Kidney tubule cell (primary cell): Measurements from ENCODE around the gene PPARA.
A peak's percentile ranks its signal among the peaks of the same experiment; 100 is the strongest.

ENCODE experiments used
- DNase-seq: peaks from one replicate; pipeline ENCODE4 v3.0.0-alpha.2; 2018; ENCODE audit warnings: low spot score

The PPARA gene

GRCh38 chr22:46274381-46274780 is 124.1 kb downstream of the PPARA start:
- no peak for DNase-seq

- DNase-seq, result peak; percentile 8
These were observed 125.3 kb downstream of the PPARA start for GRCh38 chr22:46275455-46276122.

- no peak for DNase-seq
These were observed 126.2 kb downstream of the PPARA start for GRCh38 chr22:46276563-46276962.

- no peak for DNase-seq
These were observed 128.6 kb downstream of the PPARA start for GRCh38 chr22:46278656-46279645.

- DNase-seq, result no peak
These were observed 129.9 kb downstream of the PPARA start for GRCh38 chr22:46280063-46280817.

GRCh38 chr22:46280999-46281623 is 130.8 kb downstream of the PPARA start:
- no peak for DNase-seq

GRCh38 chr22:46281866-46282678 is 131.7 kb downstream of the PPARA start:
- no peak for DNase-seq

- DNase-seq, result no peak
These were observed 135.7 kb downstream of the PPARA start for GRCh38 chr22:46286006-46286405.

- no peak for DNase-seq
These were observed 136.9 kb downstream of the PPARA start for GRCh38 chr22:46286941-46287872.

- DNase-seq, result no peak
These were observed 137.8 kb downstream of the PPARA start for GRCh38 chr22:46287873-46288751.

GRCh38 chr22:46288846-46289243 is 138.5 kb downstream of the PPARA start:
- no peak for DNase-seq

- no peak for DNase-seq
These were observed 139.0 kb downstream of the PPARA start for GRCh38 chr22:46289244-46289891.

GRCh38 chr22:46290121-46290842 is 140.0 kb downstream of the PPARA start:
- no peak for DNase-seq

GRCh38 chr22:46290843-46291785 is 140.8 kb downstream of the PPARA start:
- no peak for DNase-seq

- no peak for DNase-seq
These were observed 141.8 kb downstream of the PPARA start for GRCh38 chr22:46292173-46292572.

GRCh38 chr22:46292732-46293131 is 142.4 kb downstream of the PPARA start:
- no peak for DNase-seq
